Neural crest cell (in vitro differentiated cells): ENCODE data around the gene ARHGAP30. TPM values are rescaled to one million over a fixed set of nuclear protein-coding genes. Genes with fewer than 3 reads are reported as not detected.
A peak's percentile ranks its signal among the peaks of the same experiment; 100 is the strongest.

Experiments used
- DNase-seq: peaks from one replicate; pipeline ENCODE4 v3.0.0; 2021; ENCODE audit warnings: low read depth, mixed read lengths, low spot score
- H3K27ac Mint-ChIP-seq: one replicate; pipeline ENCODE4 v1.8.0; 2021; ENCODE audit warnings: mild to moderate bottlenecking, mixed read lengths; ENCODE audit not compliant: unreplicated experiment
- H3K27me3 Mint-ChIP-seq: 2 replicates; pipeline ENCODE4 v1.8.0; 2021; ENCODE audit warnings: low read depth, mild to moderate bottlenecking, mixed read lengths
- H3K36me3 Mint-ChIP-seq: 2 replicates; pipeline ENCODE4 v1.8.0; 2021; ENCODE audit warnings: low read depth, mild to moderate bottlenecking, mixed read lengths
- H3K4me1 Mint-ChIP-seq: 2 replicates; pipeline ENCODE4 v1.8.0; 2021; ENCODE audit warnings: mixed read lengths
- H3K4me3 Mint-ChIP-seq: one replicate; pipeline ENCODE4 v1.8.0; 2021; ENCODE audit warnings: mild to moderate bottlenecking, mixed read lengths
- H3K9me3 Mint-ChIP-seq: 2 replicates; pipeline ENCODE4 v1.8.0; 2021; ENCODE audit warnings: mixed read lengths
- CTCF ChIP-seq: fragments of 200-600 bp; sonication (generic); conservative IDR thresholded peaks from 2 replicates; pipeline ENCODE4 v1.5.0; 2021; ENCODE audit warnings: antibody characterized with exemption, mild to moderate bottlenecking
- total RNA-seq: library from RNA; stranded (reverse); gene quantifications from 2 replicates; pipeline ENCODE4 v1.2.1, GENCODE V29; 2021

Gene ARHGAP30
- total RNA-seq, 1 donor from 2014 or later, result not detected

- no peak for TF ChIP-seq CTCF
- Mint-ChIP-seq H3K36me3 (no peaks in the 10 kb centered on the region), H3K27ac (peak overlapping the region; percentile 16), H3K4me1 (peaks cover 22% of the 10 kb centered on the region), H3K4me3 (no peak overlapping the region), H3K9me3 (no peaks in the 10 kb centered on the region), H3K27me3 (no peaks in the 10 kb centered on the region)
- no peak for DNase-seq
These were observed 11.0 kb upstream of the ARHGAP30 start for GRCh38 chr1:161080441-161081405.

GRCh38 chr1:161079436-161080110 is 9.9 kb upstream of the ARHGAP30 start:
- DNase-seq, result no peak

GRCh38 chr1:161077426-161077825 is 7.7 kb upstream of the ARHGAP30 start:
- Mint-ChIP-seq H3K27ac (no peak overlapping the region), H3K4me3 (no peak overlapping the region)
- no peak for DNase-seq

More at GRCh38 chr1:161079436-161080110, 9.9 kb upstream of the ARHGAP30 start:
- Mint-ChIP-seq H3K36me3 (no peaks in the 10 kb centered on the region), H3K27ac (no peak overlapping the region), H3K4me3 (no peak overlapping the region), H3K9me3 (no peaks in the 10 kb centered on the region), H3K4me1 (peaks cover 22% of the 10 kb centered on the region), H3K27me3 (no peaks in the 10 kb centered on the region)
- no peak for TF ChIP-seq CTCF

DNA sequence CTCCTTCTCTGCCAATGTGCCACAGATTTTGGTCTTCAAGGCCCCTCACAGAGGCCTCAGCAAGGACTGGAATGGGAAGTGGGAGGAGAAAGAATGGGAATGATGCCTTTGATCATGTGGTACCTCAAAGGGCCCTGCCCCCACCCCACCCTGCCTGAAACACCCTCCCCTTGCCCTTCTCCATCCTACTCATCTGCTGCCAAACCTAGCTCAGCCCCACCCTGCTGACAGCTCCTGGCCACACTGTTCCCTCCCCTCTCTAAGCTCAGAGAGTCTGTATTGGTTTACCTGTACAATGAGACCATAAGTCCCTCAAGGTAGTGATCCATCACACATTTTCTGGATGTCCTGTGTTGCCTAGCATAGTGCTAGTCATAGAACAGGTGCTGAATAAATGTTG is 6.7 kb upstream of the ARHGAP30 start:
- Mint-ChIP-seq H3K27me3 (no peaks in the 10 kb centered on the region), H3K4me3 (no peak overlapping the region), H3K9me3 (no peaks in the 10 kb centered on the region), H3K4me1 (peaks cover 41% of the 10 kb centered on the region), H3K36me3 (no peaks in the 10 kb centered on the region), H3K27ac (no peak overlapping the region)
- no peak for DNase-seq
- no peak for TF ChIP-seq CTCF

More at GRCh38 chr1:161077426-161077825, 7.7 kb upstream of the ARHGAP30 start:
- TF ChIP-seq CTCF, result no peak
- no peaks in the 10 kb centered on the region for H3K9me3 Mint-ChIP-seq
- H3K36me3 Mint-ChIP-seq, result no peaks in the 10 kb centered on the region
- no peaks in the 10 kb centered on the region for H3K27me3 Mint-ChIP-seq
- H3K4me1 Mint-ChIP-seq, result peaks cover 35% of the 10 kb centered on the region

GRCh38 chr1:161074676-161075368 is 5.1 kb upstream of the ARHGAP30 start:
- no peak overlapping the region for H3K27ac Mint-ChIP-seq
- H3K4me1 Mint-ChIP-seq, result peaks cover 29% of the 10 kb centered on the region
- no peaks in the 10 kb centered on the region for H3K9me3 Mint-ChIP-seq
- H3K27me3 Mint-ChIP-seq, result no peaks in the 10 kb centered on the region
- no peak for DNase-seq
- no peak for TF ChIP-seq CTCF
- no peaks in the 10 kb centered on the region for H3K36me3 Mint-ChIP-seq
- H3K4me3 Mint-ChIP-seq, result no peak overlapping the region
